Keratinocyte (primary cell): ENCODE data around the gene DTNBP1. TPM values are rescaled to one million over a fixed set of nuclear protein-coding genes. Genes with fewer than 3 reads are reported as not detected.

Source experiments
- DNase-seq: peaks from one replicate; pipeline ENCODE4 v3.0.0-alpha.2; 2011; ENCODE audit warnings: low read depth, missing footprints, low spot score
- FAIRE-seq: peaks from 2 replicates; lab custom pipeline; 2011; peaks lifted over from hg19 to GRCh38; lab: Jason Lieb, UNC
- H2AFZ ChIP-seq: 2 replicates; pipeline ENCODE4 v1.6.0; 2012; ENCODE audit warnings: low read length, control low read depth, inconsistent platforms; ENCODE audit not compliant: control insufficient read depth
- H3K27ac ChIP-seq: 2 replicates; pipeline ENCODE4 v1.5.1; 2011; ENCODE audit warnings: low read length; ENCODE audit not compliant: control insufficient read depth, insufficient read depth
- H3K27me3 ChIP-seq: 3 replicates; pipeline ENCODE4 v1.6.0; 2011; ENCODE audit warnings: low read length; ENCODE audit not compliant: control insufficient read depth, insufficient read depth; ENCODE audit errors: extremely low read depth
- H3K36me3 ChIP-seq, 2 experiments: 2 replicates in 1 of 2; 3 replicates in 1 of 2; pipeline ENCODE4 v1.5.1; 2011; ENCODE audit warnings: low read length in 2 of 2, mild to moderate bottlenecking in 1 of 2; ENCODE audit not compliant: control insufficient read depth in 2 of 2, insufficient read depth in 2 of 2; ENCODE audit errors: extremely low read depth in 1 of 2
- H3K4me1 ChIP-seq: 3 replicates; pipeline ENCODE4 v1.5.1; 2011; ENCODE audit warnings: low read length; ENCODE audit not compliant: control insufficient read depth, insufficient read depth; ENCODE audit errors: extremely low read depth
- H3K4me2 ChIP-seq: 3 replicates; pipeline ENCODE4 v1.6.0; 2011; ENCODE audit warnings: low read depth, low read length; ENCODE audit not compliant: control insufficient read depth, insufficient read depth; ENCODE audit errors: extremely low read depth
- H3K4me3 ChIP-seq, 3 experiments: fragments of 200-600 bp in 1 of 3; sonication (generic) in 1 of 3; 2 replicates in 2 of 3; 3 replicates in 1 of 3; pipeline ENCODE4 v1.5.1; 2011 to 2016; ENCODE audit warnings: low read length in 3 of 3, mild to moderate bottlenecking in 3 of 3, control low read depth in 2 of 3, inconsistent platforms in 1 of 3, low read depth in 1 of 3, mixed read lengths in 1 of 3, mixed run types in 1 of 3, moderate library complexity in 1 of 3; ENCODE audit not compliant: control insufficient read depth in 2 of 3, insufficient read depth in 2 of 3; ENCODE audit errors: extremely low read depth in 1 of 3
- H3K79me2 ChIP-seq: 2 replicates; pipeline ENCODE4 v1.6.0; 2012; ENCODE audit warnings: low read length; ENCODE audit not compliant: control insufficient read depth, insufficient read depth
- H3K9ac ChIP-seq: 3 replicates; pipeline ENCODE4 v1.6.0; 2011; ENCODE audit warnings: low read length; ENCODE audit not compliant: control insufficient read depth, insufficient read depth; ENCODE audit errors: extremely low read depth
- H3K9me1 ChIP-seq: 3 replicates; pipeline ENCODE4 v1.6.0; 2011; ENCODE audit warnings: low read length; ENCODE audit not compliant: control insufficient read depth, insufficient read depth; ENCODE audit errors: extremely low read depth
- H3K9me3 ChIP-seq: 2 replicates; pipeline ENCODE4 v1.5.1; 2012; ENCODE audit warnings: low read depth, low read length; ENCODE audit not compliant: control insufficient read depth
- H4K20me1 ChIP-seq: 3 replicates; pipeline ENCODE4 v1.6.0; 2011; ENCODE audit warnings: low read length; ENCODE audit not compliant: control insufficient read depth, insufficient read depth; ENCODE audit errors: extremely low read depth
- CTCF ChIP-seq, 3 experiments: IDR thresholded peaks in 1 of 3; conservative IDR thresholded peaks in 1 of 3; optimal IDR thresholded peaks in 1 of 3; 2 replicates in 2 of 3; 3 replicates in 1 of 3; pipeline versions ENCODE3 to v1.5.1; 2011; ENCODE audit warnings: low read length in 3 of 3, mild to moderate bottlenecking in 3 of 3, moderate library complexity in 2 of 3, control low read depth in 1 of 3, inconsistent platforms in 1 of 3; ENCODE audit not compliant: insufficient read depth in 2 of 3; ENCODE audit errors: extremely low read depth in 1 of 3
- EZH2 ChIP-seq: IDR thresholded peaks from one replicate; pipeline ENCODE4 v1.6.1; 2012; ENCODE audit warnings: inconsistent platforms, mild to moderate bottlenecking, low read length, moderate library complexity
- dilution Hi-C: fragments of 300-500 bp; cut with MboI; formaldehyde crosslinking; loops from one replicate; pipeline ENCODE4 v1.7.0; 2020; ENCODE audit warnings: low sequenced_read_pairs; ENCODE audit not compliant: extremely low pct_ligation_motif_present
- polyA plus RNA-seq, 5 experiments: library from polyadenylated mRNA; depleted of rRNA in 3 of 5; stranded (reverse) in 3 of 5; stranded (forward) in 1 of 5; unstranded in 1 of 5; fragments of >200 nt; gene quantifications; 1 replicate in 1 of 5; 2 replicates in 3 of 5; 3 replicates in 1 of 5; pipeline versions ENCODE4 v1.2.1 to v1.2.3, GENCODE V29; 2011 to 2012; ENCODE audit warnings: missing spikeins in 2 of 5, low read depth in 1 of 5, low replicate concordance in 1 of 5

Gene DTNBP1
- polyA plus RNA-seq, 1 donor (not counting 4 experiments of a cell fraction or from before 2014, with no cell fraction given): 11.5 TPM

- TF ChIP-seq CTCF (optimal IDR thresholded peaks at IDR 0.05 in 1 of 3, IDR thresholded peaks at IDR 0.05 in 1 of 3, conservative IDR thresholded peaks at IDR 0.05 in 1 of 3; ENCODE audit: extremely low read depth in 1 of 3, insufficient read depth in 2 of 3, low read length in 3 of 3): no peak
- no peak for TF ChIP-seq EZH2
- Histone ChIP-seq H3K36me3 (peaks cover 1 to 4% of the 10 kb centered on the region in 2 experiments), H3K9me1 (no peaks in the 10 kb centered on the region), H3K27ac (no peak overlapping the region), H2AFZ (no peak overlapping the region), H3K4me3 (no peak overlapping the region), H3K4me2 (no peak overlapping the region), H3K9ac (no peak overlapping the region), H4K20me1 (no peaks in the 10 kb centered on the region), H3K79me2 (no peaks in the 10 kb centered on the region), H3K9me3 (no peaks in the 10 kb centered on the region), H3K27me3 (no peaks in the 10 kb centered on the region), H3K4me1 (no peaks in the 10 kb centered on the region)
- dilution Hi-C loops: no loop called here
- DNase-seq (no peak), FAIRE-seq (no peak)
Observed at GRCh38 chr6:15535495-15536197, 127.2 kb downstream of the DTNBP1 start.

- dilution Hi-C loops: no loop called here
- no peaks in the 10 kb centered on the region for H3K9me1 ChIP-seq
- TF ChIP-seq EZH2 (no peak), CTCF (optimal IDR thresholded peaks at IDR 0.05 in 1 of 3, IDR thresholded peaks at IDR 0.05 in 1 of 3, conservative IDR thresholded peaks at IDR 0.05 in 1 of 3; ENCODE audit: extremely low read depth in 1 of 3, insufficient read depth in 2 of 3, low read length in 3 of 3) (no peak)
- H3K4me3 ChIP-seq: no peak overlapping the region
- H3K79me2 ChIP-seq: no peaks in the 10 kb centered on the region
- DNase-seq (no peak), FAIRE-seq (no peak)
- H2AFZ ChIP-seq: no peak overlapping the region
- H3K9me3 ChIP-seq: no peaks in the 10 kb centered on the region
- H3K36me3 ChIP-seq: peaks cover 1 to 4% of the 10 kb centered on the region in 2 experiments
- no peaks in the 10 kb centered on the region for H3K27me3 ChIP-seq
- H3K4me1 ChIP-seq: no peaks in the 10 kb centered on the region
- no peaks in the 10 kb centered on the region for H4K20me1 ChIP-seq
- no peak overlapping the region for H3K4me2 ChIP-seq
- no peak overlapping the region for H3K9ac ChIP-seq
- H3K27ac ChIP-seq: no peak overlapping the region
Observed at GRCh38 chr6:15534974-15535373, 127.9 kb downstream of the DTNBP1 start.
